ENCODE data around the gene VSX2.

The VSX2 gene

DNA sequence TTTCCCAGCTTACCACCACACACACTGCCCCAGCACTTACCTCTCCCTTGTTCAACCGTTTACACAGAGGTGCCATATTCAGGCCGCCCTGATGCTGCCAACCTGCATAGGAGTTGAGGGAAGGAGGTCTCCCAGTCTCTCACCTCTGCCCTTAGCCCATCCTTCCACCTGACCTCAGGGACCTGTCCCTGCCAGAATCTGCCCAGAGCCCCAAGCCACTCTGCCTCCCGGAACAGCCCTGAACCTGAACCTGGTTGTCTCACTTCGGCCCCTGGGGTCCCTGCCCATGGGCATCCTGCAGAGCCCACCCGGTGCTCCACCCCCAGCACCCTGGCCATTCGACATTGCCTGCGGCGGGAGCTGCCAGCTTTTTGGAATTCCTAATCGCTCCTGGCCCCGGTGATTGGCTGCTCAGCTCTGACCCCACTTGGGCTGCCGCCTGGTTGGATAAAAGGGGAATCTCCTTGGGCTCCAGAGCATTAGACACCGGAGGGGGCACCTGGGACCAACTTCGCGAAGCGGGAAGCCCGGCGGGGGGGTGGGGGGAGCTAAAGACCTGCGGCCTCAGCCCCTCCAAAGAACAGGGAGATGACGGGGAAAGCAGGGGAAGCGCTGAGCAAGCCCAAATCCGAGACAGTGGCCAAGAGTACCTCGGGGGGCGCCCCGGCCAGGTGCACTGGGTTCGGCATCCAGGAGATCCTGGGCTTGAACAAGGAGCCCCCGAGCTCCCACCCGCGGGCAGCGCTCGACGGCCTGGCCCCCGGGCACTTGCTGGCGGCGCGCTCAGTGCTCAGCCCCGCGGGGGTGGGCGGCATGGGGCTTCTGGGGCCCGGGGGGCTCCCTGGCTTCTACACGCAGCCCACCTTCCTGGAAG, at the start of gene VSX2:
Gene VSX2, plus strand, starts transcription at position 476 of the 874 bp plus-strand sequence. Its CDS starts 113 bp downstream, at position 589.
- no peak for DNase-seq

DNA sequence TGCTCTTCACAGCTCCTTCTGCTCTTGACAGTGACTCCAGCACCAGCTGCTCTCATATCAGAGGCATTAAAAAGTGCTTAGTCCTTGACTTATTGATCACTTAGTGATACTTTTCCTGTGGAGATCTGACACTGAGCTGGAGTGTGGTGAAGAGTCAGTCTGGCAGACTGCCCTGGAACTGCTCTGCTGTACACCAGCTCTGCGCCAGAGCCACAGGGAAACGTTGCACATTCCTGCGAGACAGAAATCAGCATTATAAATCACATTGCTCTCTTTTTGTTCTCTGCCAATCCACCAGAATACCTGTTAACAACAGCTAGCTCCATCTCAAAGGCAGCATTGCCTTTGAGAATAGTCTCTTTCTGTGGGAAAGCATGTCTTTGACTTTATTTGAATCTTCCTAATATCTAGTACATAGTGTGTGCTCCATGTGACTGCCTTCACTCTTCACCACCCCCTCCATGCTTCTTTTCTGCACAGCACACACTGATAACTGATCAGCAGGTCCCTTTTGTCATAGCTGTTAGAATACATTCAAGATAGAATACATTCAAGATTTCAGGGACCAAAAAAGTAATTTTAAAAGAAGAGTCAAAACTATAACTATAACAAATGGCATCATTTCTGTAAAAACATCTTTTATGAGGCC, 48.2 kb upstream of the VSX2 start:
- no peak for DNase-seq

DNA sequence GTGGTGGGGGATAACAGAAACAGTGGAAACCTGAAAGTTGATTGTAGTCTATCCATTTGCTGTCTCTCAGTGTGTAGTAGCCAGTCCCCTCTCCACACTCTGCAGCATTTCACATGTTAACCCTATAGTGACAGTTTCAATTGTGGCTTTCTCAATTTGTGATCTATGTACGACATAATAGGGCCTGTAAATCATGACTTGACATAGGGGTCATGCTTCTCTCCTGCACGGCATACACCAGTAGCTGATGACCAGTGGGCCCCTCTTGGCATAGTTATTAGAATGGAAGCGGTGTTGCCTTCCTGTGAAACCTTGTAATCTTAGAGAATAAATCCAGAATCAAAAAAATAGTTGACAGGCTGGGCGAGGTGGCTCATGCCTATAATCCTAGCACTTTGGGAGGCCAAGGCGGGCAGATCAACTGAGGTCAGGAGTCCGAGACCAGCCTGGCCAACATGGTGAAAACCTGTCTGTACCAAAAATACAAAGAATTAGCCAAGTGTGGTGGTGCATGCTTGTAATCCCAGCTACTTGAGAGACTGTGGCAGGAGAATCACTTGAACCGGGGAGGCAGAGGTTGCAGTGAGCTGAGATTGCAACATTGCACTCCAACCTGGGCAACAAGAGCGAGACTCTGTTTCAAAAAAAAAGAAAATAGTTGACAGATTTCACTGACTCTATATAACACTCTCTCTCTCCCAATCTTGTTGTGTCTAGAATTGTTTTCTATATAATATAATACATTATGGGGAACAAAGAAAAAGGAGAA, 44.6 kb upstream of the VSX2 start:
- no peak for DNase-seq

DNA sequence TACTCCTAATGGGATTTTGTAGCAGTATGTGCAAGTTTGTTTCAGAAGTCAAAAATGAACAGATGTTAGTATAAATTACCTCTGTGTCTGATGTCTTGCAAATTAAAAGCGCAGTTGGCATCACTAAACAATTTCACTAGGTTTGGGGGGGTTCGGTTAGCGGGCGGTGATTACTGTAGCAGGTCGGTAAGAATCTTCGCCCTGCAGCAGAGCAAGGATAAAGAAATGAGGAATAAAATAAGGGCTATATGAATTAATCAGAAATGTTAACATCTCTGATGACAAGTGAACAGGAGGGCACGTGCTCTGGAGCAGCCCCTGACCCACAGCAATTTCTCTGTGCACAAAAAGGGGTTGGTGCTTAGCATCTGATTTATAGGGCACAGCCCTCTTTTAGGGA, 43.6 kb upstream of the VSX2 start:
- no peak for DNase-seq

DNA sequence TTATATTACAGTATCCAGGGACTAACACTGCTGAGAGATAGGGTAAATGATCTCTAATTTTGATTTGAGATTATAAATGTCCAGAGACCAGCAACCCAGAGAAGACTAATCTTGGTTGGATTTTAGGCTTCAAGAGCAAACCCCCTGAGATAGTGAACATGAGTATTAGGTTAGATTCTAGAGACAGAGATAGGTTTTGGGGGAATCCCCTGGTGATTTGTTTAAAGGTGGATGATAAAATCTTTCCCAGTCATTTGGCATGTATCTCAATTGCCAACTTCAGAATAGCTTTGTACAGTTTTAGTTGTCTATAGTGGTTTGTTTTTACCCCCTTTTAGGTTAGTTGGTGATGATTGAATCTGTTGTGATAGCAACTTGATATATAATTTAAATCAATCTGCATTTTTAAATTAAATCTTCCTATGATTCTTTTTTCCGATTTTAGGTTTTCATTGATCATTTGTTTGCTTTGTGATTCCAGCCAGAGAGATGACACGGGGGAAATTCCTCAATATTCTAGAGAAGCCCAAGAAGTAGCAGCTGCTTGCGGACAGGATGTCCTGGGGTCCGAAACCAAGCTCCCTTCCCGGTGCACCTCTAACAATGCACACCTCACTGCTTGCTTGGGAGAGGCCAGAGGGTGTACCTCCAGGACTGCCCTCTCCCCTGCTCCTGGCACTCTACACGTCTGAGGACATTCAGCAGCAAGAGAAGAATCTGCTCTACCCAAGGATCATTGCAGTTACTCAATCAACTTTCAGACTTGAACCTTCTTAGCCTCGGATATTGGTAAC, 40.6 kb upstream of the VSX2 start:
- no peak for DNase-seq

DNA sequence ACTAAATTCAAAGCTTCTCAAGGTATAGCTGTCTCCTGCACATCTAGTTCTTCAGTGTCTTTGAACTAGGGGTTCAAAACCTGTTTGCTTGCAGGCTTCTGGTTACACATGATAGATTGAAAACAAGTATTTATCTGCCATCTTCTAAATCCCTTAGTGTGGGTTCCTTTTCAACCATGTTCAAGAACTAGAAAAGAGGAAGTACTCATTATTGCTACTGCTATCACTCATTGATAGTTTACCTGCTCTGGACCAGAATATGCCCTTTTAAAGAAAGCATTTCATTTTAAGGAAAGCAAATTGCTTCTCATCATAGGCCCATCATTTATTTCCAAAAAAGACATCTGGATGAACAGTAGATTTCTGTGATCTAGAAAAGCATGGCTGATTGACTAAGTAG, 37.1 kb upstream of the VSX2 start:
- no peak for DNase-seq

DNA sequence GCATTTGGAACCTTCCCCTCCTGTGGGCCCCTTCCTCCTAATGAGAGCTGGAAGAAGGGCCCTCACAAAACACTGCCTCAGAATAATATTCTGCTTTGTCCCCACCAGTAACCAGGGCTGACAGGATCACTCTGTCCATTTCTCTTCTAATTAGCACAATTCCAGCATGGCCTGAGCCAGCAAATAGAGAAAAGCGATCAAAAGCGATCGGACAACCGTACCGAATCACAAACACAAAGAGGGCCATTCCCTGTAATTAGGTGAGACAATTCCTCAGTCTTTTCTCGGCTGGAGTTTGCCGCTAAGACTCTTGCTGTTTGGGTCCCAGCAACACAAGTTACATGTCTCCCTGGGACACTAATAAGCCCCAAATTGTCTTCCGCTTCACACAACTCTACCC, 35.6 kb upstream of the VSX2 start:
- no peak for DNase-seq

DNA sequence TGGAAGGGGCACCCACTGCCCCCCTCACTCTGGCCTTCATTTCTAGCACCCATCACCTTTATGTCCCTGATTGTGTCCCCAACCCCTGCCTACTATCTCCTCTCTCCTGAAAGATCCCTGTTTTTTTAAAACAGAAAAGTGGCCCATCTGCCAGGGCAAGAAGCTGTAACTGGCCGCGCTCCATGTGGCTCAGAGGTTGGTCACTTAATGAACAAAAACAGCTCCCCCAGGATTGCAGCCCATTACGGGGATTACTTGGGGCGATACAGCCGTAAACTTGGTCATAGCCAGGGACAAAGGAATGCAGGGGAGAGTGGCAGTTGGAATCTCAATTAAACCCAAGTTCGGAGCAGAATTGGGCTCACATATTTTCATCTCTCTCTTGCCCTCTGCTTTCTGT, 34.8 kb upstream of the VSX2 start:
- no peak for DNase-seq

DNA sequence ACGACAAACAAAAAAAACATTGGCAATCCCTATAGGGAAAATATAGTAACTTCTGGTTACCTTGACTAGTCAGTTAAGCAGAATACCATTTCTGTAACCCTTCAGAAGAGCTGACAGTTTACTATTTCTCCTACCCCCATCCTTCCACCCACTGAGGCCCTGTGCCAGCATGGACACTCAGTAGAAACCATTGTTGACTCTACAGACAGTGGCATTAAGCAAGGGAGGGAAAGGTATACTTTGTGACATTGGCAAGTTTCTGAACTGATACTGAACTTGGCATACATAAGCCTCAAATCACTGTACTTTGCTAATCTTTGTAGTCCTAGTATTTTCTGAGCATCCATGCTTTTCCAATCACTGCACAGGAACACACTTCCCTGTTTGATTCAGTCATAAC, 33.4 kb upstream of the VSX2 start:
- DNase-seq, result no peak

DNA sequence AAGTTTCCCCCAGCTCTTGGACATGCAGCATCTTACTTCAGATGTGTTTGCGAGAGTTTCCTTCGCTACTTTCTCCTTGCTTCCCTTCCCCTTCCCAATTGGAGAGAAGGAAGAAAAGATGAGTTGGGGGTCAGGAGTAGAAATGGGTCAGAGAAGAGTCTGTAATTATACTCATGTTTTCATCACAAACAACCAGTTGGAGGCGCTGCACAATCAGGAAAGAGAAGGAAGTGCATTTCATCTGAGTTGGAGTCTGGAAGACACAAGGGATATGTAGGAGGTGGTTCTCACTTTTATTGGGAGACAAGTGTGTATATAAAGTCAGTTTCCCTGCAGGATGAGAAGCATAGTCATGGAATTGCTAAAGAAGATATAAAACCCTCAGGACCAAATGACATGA, 31.3 kb upstream of the VSX2 start:
- DNase-seq, result no peak

DNA sequence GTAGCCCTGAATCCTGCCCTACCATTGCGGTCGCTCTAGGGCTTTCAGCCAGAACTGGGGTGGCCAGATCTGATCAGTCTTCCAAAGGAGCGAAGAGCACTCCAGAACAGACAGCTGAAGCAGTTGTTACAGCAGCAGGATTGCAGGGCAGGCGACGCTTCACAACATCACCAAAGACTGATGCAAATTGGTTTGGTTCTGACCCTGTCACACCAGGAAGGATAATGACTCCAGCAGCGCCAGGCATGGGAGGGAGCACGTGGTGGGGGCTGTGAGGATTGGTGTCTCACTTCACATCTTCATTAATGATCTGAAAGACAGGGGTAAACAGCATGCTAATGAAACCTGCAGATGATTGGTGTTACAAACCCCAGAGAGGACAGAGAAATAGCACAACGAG, 30.6 kb upstream of the VSX2 start:
- DNase-seq, result no peak

DNA sequence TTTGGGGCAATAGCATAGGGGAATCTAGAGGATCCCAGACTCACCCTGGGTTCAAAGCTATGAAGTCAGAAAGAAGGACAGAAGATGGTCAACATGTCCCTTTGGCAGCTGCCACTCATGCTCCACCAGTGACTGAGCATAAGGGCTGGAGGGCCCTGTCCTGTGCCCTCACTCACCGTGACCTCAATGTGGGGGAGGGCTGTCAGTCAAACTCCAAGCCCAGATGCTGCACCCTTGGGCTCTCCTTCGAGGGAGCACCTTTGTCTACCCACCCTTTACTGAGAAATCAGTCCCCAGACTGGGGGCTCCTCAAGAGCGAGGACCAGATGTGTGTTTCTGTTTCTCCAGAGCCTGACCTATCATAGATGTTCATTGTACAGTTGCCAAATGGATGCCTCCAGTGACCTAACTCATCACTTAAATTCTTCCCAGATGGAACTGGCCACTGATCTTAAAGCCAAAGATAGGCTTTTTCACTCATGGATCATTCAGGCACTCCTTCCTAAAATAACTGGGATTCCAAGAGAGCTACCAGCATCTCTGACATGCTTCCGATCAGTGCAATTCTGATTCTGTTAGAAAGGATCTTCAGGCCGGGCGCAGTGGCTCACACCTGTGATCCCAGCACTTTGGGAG, 27.2 kb upstream of the VSX2 start:
- no peak for DNase-seq

DNA sequence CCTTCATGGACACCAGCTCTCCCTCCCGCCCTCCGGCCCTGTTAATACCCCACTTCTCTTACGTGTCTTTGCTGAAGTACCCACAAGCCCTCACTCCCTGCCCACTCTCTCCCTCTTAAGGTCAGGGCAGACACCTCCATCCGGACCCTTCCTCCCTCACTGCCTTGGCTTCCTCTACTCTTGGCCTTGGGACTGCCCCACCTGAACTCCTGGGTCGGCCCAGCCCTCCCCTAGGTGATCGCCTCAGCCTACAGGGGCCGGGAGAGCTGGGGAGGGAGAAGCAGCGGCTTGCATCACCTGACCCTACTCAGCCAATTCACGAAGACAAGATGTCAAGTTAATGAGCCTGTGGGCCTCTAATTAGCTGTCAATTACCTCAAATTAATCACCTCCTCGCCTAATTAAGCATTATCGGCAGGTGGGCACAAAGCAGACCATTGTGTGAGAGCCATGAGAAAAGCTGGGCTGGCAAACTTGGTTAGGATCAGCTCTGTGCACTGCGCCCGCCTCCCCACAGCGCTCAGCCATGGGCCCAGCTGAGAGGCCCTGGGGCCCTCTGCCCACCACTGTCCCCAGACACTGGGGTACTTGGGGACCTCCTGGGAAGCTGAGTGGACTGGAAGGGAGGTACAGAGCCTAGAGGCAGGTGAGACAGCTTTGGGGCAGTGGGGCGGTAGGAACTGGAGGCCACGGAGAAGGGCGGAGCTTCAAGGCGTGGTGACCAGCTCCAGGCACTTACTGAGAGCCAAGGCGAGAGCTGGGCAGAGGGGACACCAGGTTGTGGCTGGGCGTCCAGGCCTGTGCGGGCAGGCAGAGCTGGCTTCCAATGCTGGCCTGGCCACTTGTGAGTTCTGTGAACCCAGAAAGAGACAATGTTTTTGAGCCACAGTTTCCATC, 25.1 kb upstream of the VSX2 start:
- no peak for DNase-seq

DNA sequence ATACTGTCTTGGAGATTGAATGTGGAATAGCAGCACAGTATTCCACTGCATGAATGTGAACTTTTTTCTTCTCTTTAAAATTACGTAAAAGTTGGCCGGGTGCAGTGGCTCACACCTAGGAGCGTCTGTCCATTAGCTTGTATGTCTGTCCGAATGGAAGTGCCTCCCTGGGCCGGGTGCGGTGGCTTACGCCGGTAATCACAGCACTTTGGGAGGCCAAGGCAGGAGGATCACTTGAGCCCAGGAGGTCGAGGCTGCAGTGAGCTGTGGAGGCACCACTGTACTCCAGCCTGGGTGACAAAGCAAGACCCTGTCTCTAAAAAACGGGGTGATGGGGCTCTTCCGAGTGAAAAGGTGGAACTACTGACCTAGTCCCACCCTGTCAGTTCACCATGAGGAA, 22.6 kb upstream of the VSX2 start:
- no peak for DNase-seq

DNA sequence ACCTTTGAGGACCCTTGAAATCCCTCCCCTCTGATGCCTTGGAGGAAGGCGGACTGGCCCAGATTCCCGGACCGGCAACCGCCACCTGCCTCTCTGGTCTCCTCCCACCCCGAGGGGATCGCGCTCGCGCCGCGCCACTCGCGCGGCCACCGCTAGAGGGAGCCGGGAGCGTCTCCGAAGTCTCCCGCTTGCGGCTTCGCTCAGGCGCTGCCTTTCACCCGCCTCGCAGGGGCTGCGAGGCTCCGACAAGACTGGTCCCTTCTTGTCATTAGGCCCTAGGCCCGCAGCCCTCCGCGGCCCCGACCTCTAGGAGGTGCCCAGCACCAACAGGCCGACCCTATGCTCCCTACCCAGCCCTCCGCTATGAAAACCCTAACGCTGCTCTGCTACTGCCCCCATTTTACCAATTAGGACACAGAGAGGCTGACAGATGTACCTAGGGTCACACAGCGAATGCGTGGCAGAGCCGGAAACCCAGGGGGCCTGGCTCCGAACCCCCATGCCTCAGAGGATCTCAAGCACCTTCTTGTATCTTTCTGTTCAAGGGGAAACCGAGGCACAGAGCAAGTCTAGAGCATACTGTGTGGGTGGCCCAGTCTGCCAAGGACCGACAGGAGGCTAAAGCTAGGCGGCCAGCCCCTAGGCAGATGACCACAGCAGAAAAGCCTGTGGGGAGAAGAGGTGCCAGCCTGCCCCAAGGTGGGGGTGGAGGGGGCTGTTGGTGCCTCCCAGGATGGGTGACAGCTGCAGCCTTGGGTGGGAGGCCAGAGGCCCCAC, 21.4 kb upstream of the VSX2 start:
- peak; percentile 76 for DNase-seq

DNA sequence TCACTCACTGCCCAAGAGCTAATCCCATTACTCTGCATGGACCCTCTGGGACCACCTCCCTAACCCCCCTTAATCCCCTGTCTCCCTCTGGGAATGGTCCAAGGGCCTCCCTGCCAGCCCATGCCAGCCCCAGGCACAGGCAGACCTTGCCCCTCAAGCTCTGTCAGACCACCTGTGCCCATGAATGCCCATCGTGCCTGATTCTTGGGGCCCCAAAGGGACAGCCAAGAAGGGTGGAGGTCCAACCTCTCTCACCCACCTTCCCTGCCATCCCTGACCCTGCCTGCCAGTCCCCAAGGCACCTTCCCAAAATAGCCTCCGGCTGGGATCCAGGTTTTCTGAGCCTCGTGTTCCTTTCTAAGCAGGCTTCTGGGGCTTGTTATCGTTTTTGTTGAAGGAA, 20.8 kb upstream of the VSX2 start:
- no peak for DNase-seq

DNA sequence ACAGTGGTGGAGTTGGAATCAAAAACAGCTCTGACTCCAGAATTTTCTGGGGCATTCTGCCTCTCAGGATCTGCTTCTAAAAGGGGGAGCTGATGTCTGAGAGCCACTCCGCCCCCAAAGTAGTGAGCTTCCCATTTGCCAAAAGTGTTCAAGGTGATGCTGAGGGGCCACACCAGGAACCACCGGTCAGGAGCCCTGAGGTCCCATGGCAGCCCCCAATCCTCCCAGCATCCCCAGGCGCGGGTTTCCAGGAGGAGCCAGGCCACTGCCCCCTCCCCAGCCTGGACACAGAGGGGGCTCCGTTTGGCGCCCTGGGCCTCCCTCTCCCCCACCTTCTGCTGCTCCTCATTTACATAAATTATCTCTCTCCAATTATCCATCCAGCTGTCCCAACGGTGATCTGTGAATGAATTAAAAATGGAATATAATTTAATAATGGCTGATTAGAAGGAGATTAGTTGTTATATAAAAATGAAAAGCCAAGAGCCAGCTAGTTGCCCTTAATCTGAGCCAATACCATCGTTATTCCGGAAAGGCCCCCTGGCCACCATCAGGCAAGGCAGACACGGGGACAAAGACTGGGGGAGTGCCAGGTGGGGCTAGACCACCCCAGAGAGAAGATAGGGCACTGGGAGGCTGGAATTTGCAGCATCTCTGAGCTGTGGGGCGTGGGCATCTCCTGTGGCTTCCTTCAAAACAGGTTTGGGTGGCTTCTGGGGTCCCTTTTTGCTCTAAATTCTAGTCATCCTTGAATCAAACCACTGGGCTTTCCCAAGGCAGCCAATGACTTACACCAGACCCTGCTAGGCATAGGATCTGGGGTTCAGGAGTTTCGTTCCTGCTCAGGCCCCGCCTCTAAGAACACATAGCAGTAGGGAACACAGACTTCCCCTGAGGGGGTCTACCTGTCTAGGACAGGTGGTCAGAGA, 19.7 kb upstream of the VSX2 start:
- no peak for DNase-seq

DNA sequence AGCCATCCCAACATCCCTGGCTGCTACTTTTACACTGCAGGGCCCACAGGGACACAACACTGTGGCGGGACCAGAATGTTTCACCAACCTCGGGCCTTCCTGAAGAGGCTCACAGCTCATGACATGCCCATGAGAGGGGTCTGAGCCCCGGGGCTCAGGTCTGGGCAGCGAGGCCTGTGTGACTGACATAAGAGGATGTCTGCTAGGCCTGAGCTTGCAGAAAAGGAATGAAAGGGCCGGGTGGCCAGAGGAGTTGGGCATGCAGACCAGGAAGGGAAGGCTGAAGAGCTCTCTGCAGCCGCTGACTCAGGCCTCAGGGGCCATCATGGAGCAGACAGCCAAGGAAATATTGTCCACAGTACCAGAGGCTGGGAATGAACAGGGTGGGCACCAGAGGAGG, 18.3 kb upstream of the VSX2 start:
- no peak for DNase-seq

DNA sequence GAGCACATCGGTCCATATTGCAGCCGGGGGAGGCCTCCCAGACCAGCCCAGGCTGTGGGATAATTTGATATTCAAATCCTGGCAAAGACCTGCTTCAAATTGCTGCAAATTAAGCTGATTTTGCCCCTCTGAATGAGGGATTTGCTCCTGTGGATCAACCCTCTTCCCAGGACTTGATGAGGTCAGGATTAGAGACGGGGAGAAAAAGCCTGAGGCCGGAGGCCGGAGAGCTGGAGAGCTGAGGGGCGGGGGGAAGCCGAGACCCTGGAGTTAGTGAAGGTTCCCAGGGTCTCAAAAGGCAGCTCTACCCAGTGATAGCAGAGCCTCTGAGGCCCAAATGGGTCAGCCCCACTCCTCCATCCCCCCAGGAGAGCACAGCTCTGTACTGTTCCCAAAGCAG, 17.5 kb upstream of the VSX2 start:
- no peak for DNase-seq

Measured in stimulated activated CD4-positive, alpha-beta T cell treated with anti-CD3 and anti-CD28 coated beads, Interleukin-1b, Interleukin-23, amount 100 ng/mL, for 48 hours (primary cell).